ENCODE measurements around the gene TANC2. TPM values are rescaled to one million over a fixed set of nuclear protein-coding genes. Genes with fewer than 3 reads are reported as not detected.
A peak's percentile ranks its signal among the peaks of the same experiment; 100 is the strongest.

Gene TANC2
- total and polyA plus RNA-seq, 9 of the 15 experiments (the other 6 are each of a cell fraction or from before 2014, with no cell fraction given): 0.46 to 7.8 (median 4.5) TPM

DNA sequence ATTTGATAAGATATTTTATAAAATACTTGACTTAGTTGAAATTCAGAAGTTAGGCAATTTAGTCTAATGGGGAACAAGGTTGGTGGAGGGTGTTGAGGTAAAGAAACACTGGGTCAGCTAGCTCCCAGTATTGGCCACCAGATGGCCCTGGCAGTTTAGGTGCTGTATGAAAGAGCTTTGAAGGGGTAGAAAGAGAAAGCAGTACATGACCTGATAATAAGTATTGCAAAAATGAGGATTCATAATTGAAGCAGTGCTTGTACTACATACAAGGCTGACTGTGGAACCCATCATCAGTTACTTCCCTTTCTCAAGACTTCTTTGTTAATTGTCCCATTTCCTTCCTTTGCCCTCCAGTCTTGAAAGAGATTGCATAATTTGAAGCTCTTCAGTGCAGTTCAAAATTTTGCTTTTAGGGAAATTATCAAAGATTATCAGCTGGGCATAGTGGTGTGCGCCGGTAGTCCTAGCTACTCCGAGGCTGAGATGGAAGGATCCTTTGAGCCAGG, 29.4 kb downstream of the TANC2 start (continued):
- TF ChIP-seq, protein P1, sequence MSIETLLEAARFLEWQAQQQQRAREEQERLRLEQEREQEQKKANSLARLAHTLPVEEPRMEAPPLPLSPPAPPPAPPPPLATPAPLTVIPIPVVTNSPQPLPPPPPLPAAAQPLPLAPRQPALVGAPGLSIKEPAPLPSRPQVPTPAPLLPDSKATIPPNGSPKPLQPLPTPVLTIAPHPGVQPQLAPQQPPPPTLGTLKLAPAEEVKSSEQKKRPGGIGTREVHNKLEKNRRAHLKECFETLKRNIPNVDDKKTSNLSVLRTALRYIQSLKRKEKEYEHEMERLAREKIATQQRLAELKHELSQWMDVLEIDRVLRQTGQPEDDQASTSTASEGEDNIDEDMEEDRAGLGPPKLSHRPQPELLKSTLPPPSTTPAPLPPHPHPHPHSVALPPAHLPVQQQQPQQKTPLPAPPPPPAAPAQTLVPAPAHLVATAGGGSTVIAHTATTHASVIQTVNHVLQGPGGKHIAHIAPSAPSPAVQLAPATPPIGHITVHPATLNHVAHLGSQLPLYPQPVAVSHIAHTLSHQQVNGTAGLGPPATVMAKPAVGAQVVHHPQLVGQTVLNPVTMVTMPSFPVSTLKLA (conservative IDR thresholded peaks at IDR 0.05): 0 out of 4 replicates have a peak, but pooled peaks of 1 of the 2 experiments have one; percentile 34
- no peak; the same call in 1 of the 2 replicates for TF ChIP-seq SMAD4 (CRISPR knock-in tag; conservative IDR thresholded peaks at IDR 0.05)
- no peak for TF ChIP-seq NR2C1 (IDR thresholded peaks at IDR 0.05)
- TF ChIP-seq NR2C1 (tag; IDR thresholded peaks at IDR 0.05): no peak
- TF ChIP-seq, protein P2, sequence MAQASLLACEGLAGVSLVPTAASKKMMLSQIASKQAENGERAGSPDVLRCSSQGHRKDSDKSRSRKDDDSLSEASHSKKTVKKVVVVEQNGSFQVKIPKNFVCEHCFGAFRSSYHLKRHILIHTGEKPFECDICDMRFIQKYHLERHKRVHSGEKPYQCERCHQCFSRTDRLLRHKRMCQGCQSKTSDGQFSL (CRISPR knock-in tag; IDR thresholded peaks at IDR 0.05): no peak
- TF ChIP-seq, protein P2 (tag; IDR thresholded peaks at IDR 0.05): no peak
- no peak for TF ChIP-seq ESRRB (CRISPR knock-in tag; IDR thresholded peaks at IDR 0.05; ENCODE audit: borderline replicate concordance)
- TF ChIP-seq, protein P3, sequence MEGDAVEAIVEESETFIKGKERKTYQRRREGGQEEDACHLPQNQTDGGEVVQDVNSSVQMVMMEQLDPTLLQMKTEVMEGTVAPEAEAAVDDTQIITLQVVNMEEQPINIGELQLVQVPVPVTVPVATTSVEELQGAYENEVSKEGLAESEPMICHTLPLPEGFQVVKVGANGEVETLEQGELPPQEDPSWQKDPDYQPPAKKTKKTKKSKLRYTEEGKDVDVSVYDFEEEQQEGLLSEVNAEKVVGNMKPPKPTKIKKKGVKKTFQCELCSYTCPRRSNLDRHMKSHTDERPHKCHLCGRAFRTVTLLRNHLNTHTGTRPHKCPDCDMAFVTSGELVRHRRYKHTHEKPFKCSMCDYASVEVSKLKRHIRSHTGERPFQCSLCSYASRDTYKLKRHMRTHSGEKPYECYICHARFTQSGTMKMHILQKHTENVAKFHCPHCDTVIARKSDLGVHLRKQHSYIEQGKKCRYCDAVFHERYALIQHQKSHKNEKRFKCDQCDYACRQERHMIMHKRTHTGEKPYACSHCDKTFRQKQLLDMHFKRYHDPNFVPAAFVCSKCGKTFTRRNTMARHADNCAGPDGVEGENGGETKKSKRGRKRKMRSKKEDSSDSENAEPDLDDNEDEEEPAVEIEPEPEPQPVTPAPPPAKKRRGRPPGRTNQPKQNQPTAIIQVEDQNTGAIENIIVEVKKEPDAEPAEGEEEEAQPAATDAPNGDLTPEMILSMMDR (IDR thresholded peaks at IDR 0.05 in 2 of 3, conservative IDR thresholded peaks at IDR 0.05 in 1 of 3; ENCODE audit: insufficient read depth in 2 of 3, low read depth in 1 of 3, low read length in 3 of 3): peak; percentile 63 to 74 (median 73); a peak in 5 of 6 replicates
- no peak for TF ChIP-seq ZNF778 (CRISPR knock-in tag; IDR thresholded peaks at IDR 0.05)
- no peak for TF ChIP-seq RBM22 (IDR thresholded peaks at IDR 0.05; ENCODE audit: low read depth, low read length, poor library complexity, severe bottlenecking)
- no peak for TF ChIP-seq TEAD4 (IDR thresholded peaks at IDR 0.05; ENCODE audit: low read length)
- TF ChIP-seq TEAD4 (CRISPR knock-in tag; IDR thresholded peaks at IDR 0.05; ENCODE audit: borderline replicate concordance): no peak
- TF ChIP-seq, protein P4, sequence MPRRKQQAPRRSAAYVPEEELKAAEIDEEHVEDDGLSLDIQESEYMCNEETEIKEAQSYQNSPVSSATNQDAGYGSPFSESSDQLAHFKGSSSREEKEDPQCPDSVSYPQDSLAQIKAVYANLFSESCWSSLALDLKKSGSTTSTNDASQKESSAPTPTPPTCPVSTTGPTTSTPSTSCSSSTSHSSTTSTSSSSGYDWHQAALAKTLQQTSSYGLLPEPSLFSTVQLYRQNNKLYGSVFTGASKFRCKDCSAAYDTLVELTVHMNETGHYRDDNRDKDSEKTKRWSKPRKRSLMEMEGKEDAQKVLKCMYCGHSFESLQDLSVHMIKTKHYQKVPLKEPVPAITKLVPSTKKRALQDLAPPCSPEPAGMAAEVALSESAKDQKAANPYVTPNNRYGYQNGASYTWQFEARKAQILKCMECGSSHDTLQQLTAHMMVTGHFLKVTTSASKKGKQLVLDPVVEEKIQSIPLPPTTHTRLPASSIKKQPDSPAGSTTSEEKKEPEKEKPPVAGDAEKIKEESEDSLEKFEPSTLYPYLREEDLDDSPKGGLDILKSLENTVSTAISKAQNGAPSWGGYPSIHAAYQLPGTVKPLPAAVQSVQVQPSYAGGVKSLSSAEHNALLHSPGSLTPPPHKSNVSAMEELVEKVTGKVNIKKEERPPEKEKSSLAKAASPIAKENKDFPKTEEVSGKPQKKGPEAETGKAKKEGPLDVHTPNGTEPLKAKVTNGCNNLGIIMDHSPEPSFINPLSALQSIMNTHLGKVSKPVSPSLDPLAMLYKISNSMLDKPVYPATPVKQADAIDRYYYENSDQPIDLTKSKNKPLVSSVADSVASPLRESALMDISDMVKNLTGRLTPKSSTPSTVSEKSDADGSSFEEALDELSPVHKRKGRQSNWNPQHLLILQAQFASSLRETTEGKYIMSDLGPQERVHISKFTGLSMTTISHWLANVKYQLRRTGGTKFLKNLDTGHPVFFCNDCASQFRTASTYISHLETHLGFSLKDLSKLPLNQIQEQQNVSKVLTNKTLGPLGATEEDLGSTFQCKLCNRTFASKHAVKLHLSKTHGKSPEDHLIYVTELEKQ (CRISPR knock-in tag; IDR thresholded peaks at IDR 0.05): no peak
- TF ChIP-seq, protein P5, sequence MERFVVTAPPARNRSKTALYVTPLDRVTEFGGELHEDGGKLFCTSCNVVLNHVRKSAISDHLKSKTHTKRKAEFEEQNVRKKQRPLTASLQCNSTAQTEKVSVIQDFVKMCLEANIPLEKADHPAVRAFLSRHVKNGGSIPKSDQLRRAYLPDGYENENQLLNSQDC (CRISPR knock-in tag; IDR thresholded peaks at IDR 0.05): no peak
- no peak for TF ChIP-seq ZNF165 (CRISPR knock-in tag; IDR thresholded peaks at IDR 0.05; ENCODE audit: borderline replicate concordance)
- no peak for TF ChIP-seq ETV1 (tag; conservative IDR thresholded peaks at IDR 0.05; ENCODE audit: low read depth)
